ENCODE measurements around the gene RIPOR3.
"Not testable (repeated sequence)": the region's sequence is repeated elsewhere in the genome, so short reads cannot be mapped to it uniquely, and the experiment has no call there.

RIPOR3 gene

GRCh38 chr20:50574108-50574507 lies 117.2 kb downstream of the RIPOR3 start:
- POLR2A ChIA-PET = no interaction called here
- CTCF ChIA-PET = interaction anchor here (0.7 to 4.0 kb wide), 12 partner anchors 11 to 383 kb away, joined by 3 to 22 read pairs (median 5); partner anchors contain the start of gene CEBPB
- no peak for TF ChIP-seq CTCF (IDR thresholded peaks at IDR 0.05; ENCODE audit: control extremely low read depth, extremely low read depth, low read depth, missing control alignments)
- DNase-seq (ENCODE audit: extremely low spot score) = no peak

- ChIA-PET CTCF (interaction anchor here (0.8 to 4.0 kb wide), 14 partner anchors 10 to 387 kb away, joined by 3 to 22 read pairs (median 4); partner anchors contain the start of gene CEBPB), POLR2A (no interaction called here)
- DNase-seq (ENCODE audit: extremely low spot score) = no peak
- TF ChIP-seq CTCF (IDR thresholded peaks at IDR 0.05; ENCODE audit: control extremely low read depth, extremely low read depth, low read depth, missing control alignments) = no peak
Measured at GRCh38 chr20:50572938-50573777, 118.2 kb downstream of the RIPOR3 start.

- ChIA-PET POLR2A (no interaction called here), CTCF (interaction anchor here (1.6 to 2.3 kb wide), 6 partner anchors 10 to 109 kb away, joined by 3 to 7 read pairs (median 6); no protein-coding TSS in a partner anchor)
- no peak for DNase-seq (ENCODE audit: extremely low spot score)
- no peak for TF ChIP-seq CTCF (IDR thresholded peaks at IDR 0.05; ENCODE audit: control extremely low read depth, extremely low read depth, low read depth, missing control alignments)
Measured at GRCh38 chr20:50571466-50571865, 119.9 kb downstream of the RIPOR3 start.

- DNase-seq (ENCODE audit: extremely low spot score) = peak; percentile 79
- POLR2A ChIA-PET = interaction anchor here (0.7 to 1.0 kb wide), 2 partner anchors 57 to 379 kb away, joined by 3 to 4 read pairs; no protein-coding TSS in a partner anchor
- CTCF ChIA-PET = interaction anchor here (0.7 to 2.2 kb wide), 30 partner anchors 8 to 398 kb away, joined by 3 to 10 read pairs (median 4); no protein-coding TSS in a partner anchor
- TF ChIP-seq CTCF (IDR thresholded peaks at IDR 0.05; ENCODE audit: control extremely low read depth, extremely low read depth, low read depth, missing control alignments) = peak; percentile 62
Measured at GRCh38 chr20:50569864-50570836, 121.2 kb downstream of the RIPOR3 start.

GRCh38 chr20:50569487-50569863 lies 121.9 kb downstream of the RIPOR3 start:
- CTCF ChIA-PET = interaction anchor here (0.7 to 1.6 kb wide), 5 partner anchors 9 to 54 kb away, joined by 3 to 5 read pairs (median 4); no protein-coding TSS in a partner anchor
- DNase-seq (ENCODE audit: extremely low spot score); POLR2A ChIA-PET: not testable (repeated sequence)

- POLR2A ChIA-PET = no interaction called here
- CTCF ChIA-PET = interaction anchor here (0.7 to 1.6 kb wide), 3 partner anchors 8 to 33 kb away, joined by 3 to 4 read pairs (median 3); no protein-coding TSS in a partner anchor
Measured at GRCh38 chr20:50568549-50568942, 122.8 kb downstream of the RIPOR3 start.

More at GRCh38 chr20:50568549-50568942, 122.8 kb downstream of the RIPOR3 start:
- no peak for TF ChIP-seq CTCF (IDR thresholded peaks at IDR 0.05; ENCODE audit: control extremely low read depth, extremely low read depth, low read depth, missing control alignments)
- no peak for DNase-seq (ENCODE audit: extremely low spot score)

Measured in GM10248 (cell line).